H9 (cell line): ENCODE data around the gene CNTN2. TPM values are rescaled to one million over a fixed set of nuclear protein-coding genes. Genes with fewer than 3 reads are reported as not detected.
A peak's percentile ranks its signal among the peaks of the same experiment; 100 is the strongest.

Experiments used
- DNase-seq: peaks from one replicate; pipeline ENCODE4 v3.0.0-alpha.2; 2017
- H2AFZ ChIP-seq: one replicate; pipeline ENCODE4 v1.6.1; 2013; ENCODE audit warnings: mild to moderate bottlenecking, low read length, control low read depth, moderate library complexity
- H2AK5ac ChIP-seq: 2 replicates; pipeline ENCODE4 v1.6.1; 2013; ENCODE audit warnings: low read length, control low read depth, mixed read lengths; ENCODE audit not compliant: insufficient read length
- H2BK120ac ChIP-seq: one replicate; pipeline ENCODE4 v1.6.1; 2013; ENCODE audit warnings: low read depth, mild to moderate bottlenecking, low read length, control low read depth, inconsistent platforms; ENCODE audit not compliant: poor library complexity, severe bottlenecking
- H2BK12ac ChIP-seq: 2 replicates; pipeline ENCODE4 v1.6.1; 2013; ENCODE audit warnings: low read length, control low read depth, mixed read lengths, low read depth; ENCODE audit not compliant: insufficient read length
- H2BK15ac ChIP-seq: 2 replicates; pipeline ENCODE4 v1.6.1; 2013; ENCODE audit warnings: low read depth, low read length, control low read depth
- H2BK20ac ChIP-seq: one replicate; pipeline ENCODE4 v1.6.1; 2013; ENCODE audit warnings: low read depth, mild to moderate bottlenecking, low read length, control low read depth, inconsistent platforms; ENCODE audit not compliant: poor library complexity, severe bottlenecking
- H2BK5ac ChIP-seq: 2 replicates; pipeline ENCODE4 v1.6.1; 2013; ENCODE audit warnings: low read length, control low read depth, mixed read lengths; ENCODE audit not compliant: insufficient read length
- H3K14ac ChIP-seq: 2 replicates; pipeline ENCODE4 v1.6.1; 2013; ENCODE audit warnings: low read length, control low read depth; ENCODE audit not compliant: insufficient read depth
- H3K18ac ChIP-seq: 2 replicates; pipeline ENCODE4 v1.6.1; 2013; ENCODE audit warnings: low read depth, mild to moderate bottlenecking, mixed read lengths, low read length, control low read depth; ENCODE audit not compliant: insufficient read length
- H3K23ac ChIP-seq: 2 replicates; pipeline ENCODE4 v1.6.1; 2013; ENCODE audit warnings: low read length, control low read depth, mixed read lengths, low read depth; ENCODE audit not compliant: insufficient read length
- H3K23me2 ChIP-seq: 2 replicates; pipeline ENCODE4 v1.6.1; 2013; ENCODE audit warnings: low read depth, mild to moderate bottlenecking, mixed read lengths, low read length, control low read depth; ENCODE audit not compliant: insufficient read length, poor library complexity, severe bottlenecking
- H3K27ac ChIP-seq: 2 replicates; pipeline ENCODE4 v1.5.1; 2013; ENCODE audit warnings: low read length, control low read depth, mixed read lengths, low read depth; ENCODE audit not compliant: insufficient read length
- H3K27me3 ChIP-seq: 2 replicates; pipeline ENCODE4 v1.6.1; 2013; ENCODE audit warnings: low read length, control low read depth, inconsistent platforms; ENCODE audit not compliant: insufficient read depth
- H3K4ac ChIP-seq: 2 replicates; pipeline ENCODE4 v1.6.1; 2013; ENCODE audit warnings: low read depth, mild to moderate bottlenecking, control low read depth, inconsistent platforms, low read length, moderate library complexity
- H3K4me1 ChIP-seq: 2 replicates; pipeline ENCODE4 v1.6.1; 2013; ENCODE audit warnings: low read length, control low read depth, inconsistent platforms; ENCODE audit not compliant: insufficient read depth
- H3K4me2 ChIP-seq: 2 replicates; pipeline ENCODE4 v1.6.1; 2013; ENCODE audit warnings: low read length, control low read depth, mixed read lengths; ENCODE audit not compliant: insufficient read length, insufficient read depth
- H3K56ac ChIP-seq: 2 replicates; pipeline ENCODE4 v1.6.1; 2013; ENCODE audit warnings: low read depth, mild to moderate bottlenecking, mixed read lengths, low read length, control low read depth; ENCODE audit not compliant: insufficient read length
- H3K79me1 ChIP-seq: 2 replicates; pipeline ENCODE4 v1.6.1; 2013; ENCODE audit warnings: low read depth, mild to moderate bottlenecking, moderate library complexity, low read length, control low read depth, inconsistent platforms; ENCODE audit not compliant: insufficient read depth, poor library complexity, severe bottlenecking
- H3K79me2 ChIP-seq: 2 replicates; pipeline ENCODE4 v1.6.1; 2013; ENCODE audit warnings: low read length, control low read depth, inconsistent platforms; ENCODE audit not compliant: insufficient read depth
- H3K9ac ChIP-seq: 2 replicates; pipeline ENCODE4 v1.6.1; 2013; ENCODE audit warnings: low read length, control low read depth, mixed read lengths; ENCODE audit not compliant: insufficient read length; ENCODE audit errors: extremely low read depth
- H3K9me3 ChIP-seq: one replicate; pipeline ENCODE4 v1.6.1; 2013; ENCODE audit warnings: low read depth, low read length, inconsistent platforms; ENCODE audit not compliant: control insufficient read depth
- H3T11ph ChIP-seq: one replicate; pipeline ENCODE4 v1.6.1; 2013; ENCODE audit warnings: mild to moderate bottlenecking, low read length, control low read depth, inconsistent platforms
- H4K20me1 ChIP-seq: one replicate; pipeline ENCODE4 v1.6.1; 2013; ENCODE audit not compliant: control insufficient read depth, insufficient read length, insufficient read depth
- H4K5ac ChIP-seq: 2 replicates; pipeline ENCODE4 v1.6.1; 2013; ENCODE audit warnings: low read depth, mild to moderate bottlenecking, mixed read lengths, low read length, control low read depth; ENCODE audit not compliant: insufficient read length
- H4K8ac ChIP-seq: replicated peaks from 2 replicates; pipeline ENCODE4 v1.6.1; 2013; ENCODE audit warnings: low read length, control low read depth, mixed read lengths, low read depth; ENCODE audit not compliant: insufficient read length
- H4K91ac ChIP-seq: 2 replicates; pipeline ENCODE4 v1.6.1; 2013; ENCODE audit warnings: low read depth, mild to moderate bottlenecking, moderate library complexity, mixed read lengths, low read length, control low read depth; ENCODE audit not compliant: insufficient read length
- H3K27ac Mint-ChIP-seq, 3 experiments: 2 replicates in 2 of 3; 3 replicates in 1 of 3; pipeline ENCODE4 v1.8.0; 2020 to 2021; ENCODE audit warnings: mixed read lengths in 3 of 3, mild to moderate bottlenecking in 1 of 3, moderate library complexity in 1 of 3
- H3K27me3 Mint-ChIP-seq: 2 replicates; pipeline ENCODE4 v1.8.0; 2021; ENCODE audit warnings: low read depth, mild to moderate bottlenecking, moderate library complexity, mixed read lengths
- H3K36me3 Mint-ChIP-seq, 3 experiments: 2 replicates in 2 of 3; 3 replicates in 1 of 3; pipeline ENCODE4 v1.8.0; 2020 to 2021; ENCODE audit warnings: low read depth in 3 of 3, mixed read lengths in 3 of 3; ENCODE audit not compliant: insufficient read depth in 1 of 3
- H3K4me1 Mint-ChIP-seq, 2 experiments: 2 replicates each; pipeline ENCODE4 v1.8.0; 2020; ENCODE audit warnings: mixed read lengths in 2 of 2
- H3K4me3 Mint-ChIP-seq, 2 experiments: 2 replicates in 1 of 2; 3 replicates in 1 of 2; pipeline ENCODE4 v1.8.0; 2020 to 2021; ENCODE audit warnings: mild to moderate bottlenecking in 2 of 2, mixed read lengths in 2 of 2, moderate library complexity in 1 of 2
- H3K9me3 Mint-ChIP-seq, 2 experiments: 2 replicates in 1 of 2; 3 replicates in 1 of 2; pipeline ENCODE4 v1.8.0; 2020; ENCODE audit warnings: mild to moderate bottlenecking in 2 of 2, mixed read lengths in 2 of 2, moderate library complexity in 1 of 2
- WGBS: extraction: QIAGEN DNeasy Blood & Tissue Kit; methylation state at CpG from one replicate; pipeline ENCODE4 v1.1.7; 2013; ENCODE audit warnings: missing lambda C conversion rate, low lambda C conversion rate, mixed read lengths; ENCODE audit not compliant: insufficient read length; ENCODE audit errors: extremely low coverage; 5-methylcytosine and 5-hydroxymethylcytosine counted together
- total RNA-seq: library from RNA; stranded (reverse); gene quantifications from 2 replicates; pipeline ENCODE4 v1.2.1, GENCODE V29; 2021
- TF ChIP-seq, protein P1 (sequence below): fragments of 200-600 bp; sonication (generic); conservative IDR thresholded peaks from 3 replicates; pipeline ENCODE4 v1.8.0; 2021; ENCODE audit warnings: antibody characterized with exemption, mild to moderate bottlenecking

Gene CNTN2
- total RNA-seq, 1 experiment from 2014 or later = 0.42 TPM

- Histone ChIP-seq H3K27ac (no peak overlapping the region), H3K4ac (no peak overlapping the region), H2BK20ac (no peak overlapping the region), H4K20me1 (no peaks in the 10 kb centered on the region), H2BK120ac (no peak overlapping the region), H2BK12ac (no peak overlapping the region), H3K23me2 (peaks cover 3% of the 10 kb centered on the region), H4K5ac (no peak overlapping the region), H3K23ac (no peak overlapping the region), H3K27me3 (no peaks in the 10 kb centered on the region), H3K9me3 (no peaks in the 10 kb centered on the region), H2BK5ac (no peak overlapping the region), H2AK5ac (no peak overlapping the region), H3K4me2 (no peak overlapping the region), H3K9ac (no peak overlapping the region), H3K79me1 (no peaks in the 10 kb centered on the region), H3K56ac (no peak overlapping the region), H3T11ph (no peak overlapping the region), H4K91ac (no peak overlapping the region), H2AFZ (no peak overlapping the region), H4K8ac (no peak overlapping the region), H3K4me1 (no peaks in the 10 kb centered on the region), H3K79me2 (no peaks in the 10 kb centered on the region), H3K18ac (no peak overlapping the region), H2BK15ac (no peak overlapping the region), H3K14ac (no peak overlapping the region)
- Mint-ChIP-seq H3K27ac (peak overlapping the region in 1 of 3 experiments; percentile 64; a peak in 2 of 7 replicates), H3K4me3 (no peak overlapping the region; a peak in 1 of 5 replicates), H3K36me3 (no peaks in the 10 kb centered on the region), H3K9me3 (no peaks in the 10 kb centered on the region), H3K4me1 (peaks cover 4% of the 10 kb centered on the region in 2 experiments), H3K27me3 (peaks cover 3% of the 10 kb centered on the region; the same call in 1 of the 2 replicates)
- TF ChIP-seq, protein P1, sequence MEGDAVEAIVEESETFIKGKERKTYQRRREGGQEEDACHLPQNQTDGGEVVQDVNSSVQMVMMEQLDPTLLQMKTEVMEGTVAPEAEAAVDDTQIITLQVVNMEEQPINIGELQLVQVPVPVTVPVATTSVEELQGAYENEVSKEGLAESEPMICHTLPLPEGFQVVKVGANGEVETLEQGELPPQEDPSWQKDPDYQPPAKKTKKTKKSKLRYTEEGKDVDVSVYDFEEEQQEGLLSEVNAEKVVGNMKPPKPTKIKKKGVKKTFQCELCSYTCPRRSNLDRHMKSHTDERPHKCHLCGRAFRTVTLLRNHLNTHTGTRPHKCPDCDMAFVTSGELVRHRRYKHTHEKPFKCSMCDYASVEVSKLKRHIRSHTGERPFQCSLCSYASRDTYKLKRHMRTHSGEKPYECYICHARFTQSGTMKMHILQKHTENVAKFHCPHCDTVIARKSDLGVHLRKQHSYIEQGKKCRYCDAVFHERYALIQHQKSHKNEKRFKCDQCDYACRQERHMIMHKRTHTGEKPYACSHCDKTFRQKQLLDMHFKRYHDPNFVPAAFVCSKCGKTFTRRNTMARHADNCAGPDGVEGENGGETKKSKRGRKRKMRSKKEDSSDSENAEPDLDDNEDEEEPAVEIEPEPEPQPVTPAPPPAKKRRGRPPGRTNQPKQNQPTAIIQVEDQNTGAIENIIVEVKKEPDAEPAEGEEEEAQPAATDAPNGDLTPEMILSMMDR = no peak
- no peak for DNase-seq
- no CpG with 5 or more reads among the region's 9 CpGs for WGBS
These were observed 21.8 kb downstream of the CNTN2 start for GRCh38 chr1:205064741-205065316.
